GM12878 (cell line): ENCODE data around the gene DLG2.

ENCODE experiments used
- CTCF ChIP-seq, 3 experiments: IDR thresholded peaks in 2 of 3; conservative IDR thresholded peaks in 1 of 3; 2 replicates each; pipeline ENCODE4 v1.5.1; 2011; ENCODE audit warnings: low read depth in 3 of 3, low read length in 3 of 3, mild to moderate bottlenecking in 3 of 3, control low read depth in 2 of 3, moderate library complexity in 2 of 3, inconsistent platforms in 1 of 3, mixed read lengths in 1 of 3; ENCODE audit not compliant: control insufficient read depth in 2 of 3, insufficient read depth in 1 of 3; ENCODE audit errors: extremely low read depth in 1 of 3
- E2F4 ChIP-seq: IDR thresholded peaks from 2 replicates; pipeline ENCODE4 v1.6.1; 2012; ENCODE audit warnings: low read depth, low read length, improper control_type of control experiment
- KDM1A ChIP-seq: fragments of 200-600 bp; sonication (generic); IDR thresholded peaks from 2 replicates; pipeline ENCODE4 v1.6.1; 2016; ENCODE audit warnings: borderline replicate concordance
- LARP7 ChIP-seq: fragments of 450-650 bp; IDR thresholded peaks from 2 replicates; pipeline ENCODE4 v1.6.1; 2017; ENCODE audit warnings: mild to moderate bottlenecking
- MYC ChIP-seq: IDR thresholded peaks from 2 replicates; pipeline ENCODE4 v1.6.1; 2011; ENCODE audit warnings: mild to moderate bottlenecking, low read length, moderate library complexity, inconsistent platforms; ENCODE audit not compliant: insufficient read depth, insufficient replicate concordance, insufficient read length, severe bottlenecking
- POLR2A ChIP-seq: IDR thresholded peaks from 2 replicates; pipeline ENCODE4 v1.6.1; 2011; ENCODE audit warnings: low read depth, mild to moderate bottlenecking, low read length
- RAD21 ChIP-seq: IDR thresholded peaks from 2 replicates; pipeline ENCODE4 v1.6.1; 2011; ENCODE audit warnings: mild to moderate bottlenecking, low read depth, low read length, moderate library complexity; ENCODE audit not compliant: insufficient read depth
- RCOR1 ChIP-seq: conservative IDR thresholded peaks from 2 replicates; pipeline ENCODE4 v1.6.1; 2012; ENCODE audit warnings: low read depth, low read length, improper control_type of control experiment
- STAT1 ChIP-seq: fragments of 450-650 bp; conservative IDR thresholded peaks from 2 replicates; pipeline ENCODE4 v1.6.1; 2014; ENCODE audit warnings: antibody characterized with exemption, mild to moderate bottlenecking
- TAF1 ChIP-seq: IDR thresholded peaks from 2 replicates; pipeline ENCODE4 v1.6.1; 2011; ENCODE audit warnings: mild to moderate bottlenecking, low read depth, low read length, borderline replicate concordance
- YBX1 ChIP-seq: fragments of 450-650 bp; IDR thresholded peaks from 2 replicates; pipeline ENCODE4 v1.6.1; 2016; ENCODE audit warnings: antibody characterized with exemption

GRCh38 chr11:84480131-84480530 lies 1147.0 kb downstream of the DLG2 start:
- TF ChIP-seq KDM1A (no peak), CTCF (IDR thresholded peaks at IDR 0.05 in 2 of 3, conservative IDR thresholded peaks at IDR 0.05 in 1 of 3; ENCODE audit: control insufficient read depth in 2 of 3, extremely low read depth in 1 of 3, insufficient read depth in 1 of 3, low read depth in 3 of 3, low read length in 3 of 3) (no peak), RCOR1 (no peak), TAF1 (no peak), E2F4 (no peak), RAD21 (no peak), YBX1 (no peak), LARP7 (no peak), POLR2A (no peak), STAT1 (no peak), MYC (no peak)
